ENCODE results near the gene ASRGL1. TPM values are rescaled to one million over a fixed set of nuclear protein-coding genes. Genes with fewer than 3 reads are reported as not detected.

Gene ASRGL1
- total RNA-seq, 3 donors from 2014 or later = 3.1 to 4.5 (median 4.2) TPM

Other genes starting within 250 kb of the ASRGL1 start
- gene INCENP, start 213.4 kb upstream of the ASRGL1 start, total RNA-seq = 10 to 100 TPM; 29.9 to 36.3 (median 32.8) TPM
- gene SCGB1D1, start 147.2 kb upstream of the ASRGL1 start, total RNA-seq = not detected
- gene SCGB2A1, start 128.8 kb upstream of the ASRGL1 start, total RNA-seq = not detected
- not detected for gene SCGB1D2, start 95.2 kb upstream of the ASRGL1 start, total RNA-seq
- gene SCGB2A2, start 67.3 kb upstream of the ASRGL1 start, total RNA-seq = not detected
- not detected for gene SCGB1D4, start 38.4 kb upstream of the ASRGL1 start, total RNA-seq
- gene SCGB1A1, start 81.6 kb downstream of the ASRGL1 start, total RNA-seq = 1 to 10 TPM in 1 of 3 donors, under 1 TPM in 2; 0.61 to 1.1 (median 0.87) TPM
- gene AHNAK, start 209.4 kb downstream of the ASRGL1 start, total RNA-seq = 10 to 100 TPM; 12.3 to 22.7 (median 13.3) TPM
- gene EEF1G, start 236.4 kb downstream of the ASRGL1 start, total RNA-seq = 1,000 to 10,000 TPM; 1,775 to 1,880 (median 1,879) TPM

Measured in activated T-cell treated with anti-CD3 and anti-CD28 coated beads, Interleukin-2, amount 50 U/mL, for 4 hours (primary cell).